GM19455 (cell line): ENCODE measurements around the gene RGSL1.

Experiments
- ATAC-seq: cut with Tn5 transposase; IDR thresholded peaks from one replicate; pipeline ENCODE4 v1.9.1; 2021; ENCODE audit not compliant: unreplicated experiment

RGSL1 gene

GRCh38 chr1:182533896-182534295, 84.0 kb downstream of the RGSL1 start:
- no peak for ATAC-seq

GRCh38 chr1:182549346-182549745, 99.4 kb downstream of the RGSL1 start:
- no peak for ATAC-seq

- ATAC-seq = no peak
Measured at GRCh38 chr1:182549811-182550210, 99.9 kb downstream of the RGSL1 start.

GRCh38 chr1:182552527-182552926, 102.6 kb downstream of the RGSL1 start:
- ATAC-seq = no peak

- ATAC-seq = no peak
Measured at GRCh38 chr1:182555493-182555892, 105.5 kb downstream of the RGSL1 start.

GRCh38 chr1:182556279-182556678, 106.3 kb downstream of the RGSL1 start:
- no peak for ATAC-seq

- ATAC-seq = no peak
Measured at GRCh38 chr1:182560392-182560984, 110.5 kb downstream of the RGSL1 start.

GRCh38 chr1:182561456-182561855, 111.5 kb downstream of the RGSL1 start:
- ATAC-seq = no peak

GRCh38 chr1:182563095-182563494, 113.1 kb downstream of the RGSL1 start:
- no peak for ATAC-seq

GRCh38 chr1:182564406-182565004, 114.6 kb downstream of the RGSL1 start:
- ATAC-seq = no peak

GRCh38 chr1:182565537-182565936, 115.6 kb downstream of the RGSL1 start:
- ATAC-seq = no peak

- no peak for ATAC-seq
Measured at GRCh38 chr1:182567629-182568028, 117.7 kb downstream of the RGSL1 start.

GRCh38 chr1:182568647-182569284, 118.8 kb downstream of the RGSL1 start:
- no peak for ATAC-seq

- no peak for ATAC-seq
Measured at GRCh38 chr1:182569939-182570610, 120.1 kb downstream of the RGSL1 start.

- ATAC-seq = no peak
Measured at GRCh38 chr1:182570611-182570970, 120.6 kb downstream of the RGSL1 start.

- no peak for ATAC-seq
Measured at GRCh38 chr1:182574156-182574555, 124.2 kb downstream of the RGSL1 start.

GRCh38 chr1:182575540-182576149, 125.7 kb downstream of the RGSL1 start:
- ATAC-seq = no peak

- no peak for ATAC-seq
Measured at GRCh38 chr1:182580736-182581135, 130.8 kb downstream of the RGSL1 start.

- ATAC-seq = no peak
Measured at GRCh38 chr1:182584746-182585145, 134.8 kb downstream of the RGSL1 start.

GRCh38 chr1:182586380-182586779, 136.4 kb downstream of the RGSL1 start:
- ATAC-seq = no peak

- no peak for ATAC-seq
Measured at GRCh38 chr1:182587093-182587492, 137.1 kb downstream of the RGSL1 start.
